SU-DHL-6 (cell line): Measurements from ENCODE around the gene SAP25.
"Not testable (repeated sequence)": the region's sequence is repeated elsewhere in the genome, so short reads cannot be mapped to it uniquely, and the experiment has no call there.

Experiments used
- H2AFZ ChIP-seq: fragments of 200-600 bp; sonication (generic); 2 replicates; pipeline ENCODE4 v1.6.1; 2014; ENCODE audit warnings: low read depth, mild to moderate bottlenecking, moderate library complexity, mixed read lengths, antibody characterized with exemption, low read length; ENCODE audit not compliant: severe bottlenecking
- H3F3A ChIP-seq: fragments of 200-600 bp; shearing (Covaris generic); 2 replicates; pipeline ENCODE4 v1.6.0; 2016; ENCODE audit warnings: antibody characterized with exemption, mild to moderate bottlenecking; ENCODE audit not compliant: insufficient read depth
- H3K27ac ChIP-seq: fragments of 200-600 bp; sonication (generic); 2 replicates; pipeline ENCODE4 v1.5.1; 2016; ENCODE audit warnings: low read depth, mild to moderate bottlenecking, low read length, moderate library complexity, mixed read lengths
- H3K27me3 ChIP-seq: fragments of 200-600 bp; sonication (generic), shearing (Covaris generic); 2 replicates; pipeline ENCODE4 v1.6.0; 2014; ENCODE audit warnings: mild to moderate bottlenecking, low read length
- H3K36me3 ChIP-seq: fragments of 200-600 bp; sonication (generic); 2 replicates; pipeline ENCODE4 v1.6.1; 2014; ENCODE audit warnings: mild to moderate bottlenecking, low read length, mixed read lengths
- H3K4me2 ChIP-seq: fragments of 300-600, 200-600 bp; shearing (Covaris generic), sonication (generic); 2 replicates; pipeline ENCODE4 v1.6.0; 2014; ENCODE audit warnings: low read length, low read depth, mild to moderate bottlenecking; ENCODE audit not compliant: poor library complexity, severe bottlenecking
- H3K4me3 ChIP-seq: fragments of 200-600 bp; sonication (generic); 2 replicates; pipeline ENCODE4 v1.5.1; 2014; ENCODE audit warnings: antibody characterized with exemption, low read length, mild to moderate bottlenecking, mixed read lengths; ENCODE audit not compliant: insufficient read depth, poor library complexity, severe bottlenecking
- H3K79me2 ChIP-seq: fragments of 200-600 bp; sonication (generic); 2 replicates; pipeline ENCODE4 v1.6.1; 2014; ENCODE audit warnings: mild to moderate bottlenecking, low read length, moderate library complexity; ENCODE audit not compliant: insufficient read depth
- H3K9ac ChIP-seq: fragments of 200-600 bp; sonication (generic); 2 replicates; pipeline ENCODE4 v1.7.0; 2014; ENCODE audit warnings: mild to moderate bottlenecking, low read length
- H3K9me2 ChIP-seq: fragments of 200-600 bp; sonication (generic); replicated peaks from 2 replicates; pipeline ENCODE4 v1.6.1; 2014; ENCODE audit warnings: low read length; ENCODE audit not compliant: insufficient read depth
- H3K9me3 ChIP-seq: fragments of 200-600 bp; sonication (generic); 2 replicates; pipeline ENCODE4 v1.6.1; 2014; ENCODE audit warnings: low read length, mixed read lengths; ENCODE audit not compliant: insufficient read depth
- H4K20me1 ChIP-seq: fragments of 200-600 bp; sonication (generic); 2 replicates; pipeline ENCODE4 v1.6.1; 2014; ENCODE audit warnings: low read depth, mild to moderate bottlenecking, antibody characterized with exemption, low read length, moderate library complexity, mixed read lengths
- CTCF ChIP-seq: fragments of 200-600 bp; sonication (generic); IDR thresholded peaks from one replicate; pipeline ENCODE4 v1.5.1; 2017; ENCODE audit warnings: antibody characterized with exemption, mild to moderate bottlenecking, low read length, moderate library complexity; ENCODE audit not compliant: insufficient read depth, poor library complexity, severe bottlenecking
- EZH2phosphoT487 ChIP-seq: fragments of 200-600 bp; sonication (generic), shearing (Covaris generic); conservative IDR thresholded peaks from 2 replicates; pipeline ENCODE4 v1.6.1; 2018; ENCODE audit warnings: mild to moderate bottlenecking, antibody characterized with exemption, low read length, moderate library complexity, mixed read lengths

The SAP25 gene

DNA sequence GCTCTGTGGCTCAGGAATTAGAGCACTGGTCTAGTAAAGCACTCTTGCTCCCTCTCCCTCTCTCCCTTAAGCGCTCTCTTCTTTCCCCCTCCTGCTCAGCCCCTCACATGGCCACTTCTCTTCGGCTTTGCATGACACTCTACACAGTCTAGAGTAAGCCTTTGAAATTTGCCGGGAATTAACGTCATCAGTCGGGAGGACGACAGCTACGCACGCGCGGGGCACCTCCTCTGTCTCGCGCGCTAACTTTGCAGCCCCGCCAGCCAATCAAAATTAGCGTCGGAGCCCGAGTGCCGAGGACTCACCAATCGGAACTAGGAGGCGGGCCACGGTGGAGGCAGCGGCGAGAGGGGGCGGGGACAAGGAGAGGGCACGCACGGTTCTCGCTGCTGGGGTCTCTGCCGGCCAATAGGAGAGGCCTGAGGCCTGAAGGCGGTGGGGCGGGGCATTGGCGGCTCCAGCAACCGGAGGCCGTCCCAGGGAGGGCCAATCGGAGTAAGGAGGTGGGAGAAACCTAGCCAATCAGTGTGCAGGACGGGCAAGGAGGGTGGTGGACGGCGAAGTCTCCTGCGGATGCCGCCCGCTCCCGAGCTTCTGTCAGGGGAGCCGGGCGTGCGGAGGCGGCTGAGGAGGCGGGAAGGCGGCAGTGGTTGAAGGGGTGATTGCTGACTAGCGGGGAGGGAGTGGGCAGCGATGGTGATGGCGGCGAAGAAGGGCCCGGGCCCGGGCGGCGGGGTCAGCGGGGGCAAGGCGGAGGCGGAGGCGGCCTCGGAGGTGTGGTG lies 34.9 kb downstream of the SAP25 start, which contains the start of gene AGFG2:
AGFG2 (plus strand) TSS at position 550 of the 782 bp plus-strand sequence; CDS start at position 694, 144 bp downstream.
- Histone ChIP-seq H2AFZ (peak within 1 kb of the TSS; percentile 97), H3F3A (no peaks in the 10 kb centered on the region), H3K9ac (peak within 1 kb of the TSS; percentile 75), H3K9me2 (no peaks in the 10 kb centered on the region), H3K27ac (0 out of 2 replicates have a peak within 1 kb of the TSS, but pooled peaks have one; percentile 16), H3K4me3 (peak within 1 kb of the TSS; percentile 75), H3K79me2 (no peaks in the 10 kb centered on the region), H3K9me3 (no peaks in the 10 kb centered on the region), H3K36me3 (no peaks in the 10 kb centered on the region), H3K4me2 (peak within 1 kb of the TSS; percentile 93), H3K27me3 (no peaks in the 10 kb centered on the region), H4K20me1 (no peaks in the 10 kb centered on the region)
- TF ChIP-seq EZH2phosphoT487 (no peak), CTCF (no peak)

GRCh38 chr7:100538348-100538653 lies 35.4 kb downstream of the SAP25 start:
- Histone ChIP-seq H3K9me3 (no peaks in the 10 kb centered on the region), H3K9me2 (no peaks in the 10 kb centered on the region), H3K79me2 (no peaks in the 10 kb centered on the region), H3K4me2 (peak overlapping the region; percentile 93), H4K20me1 (no peaks in the 10 kb centered on the region), H3K27me3 (no peaks in the 10 kb centered on the region), H3K36me3 (no peaks in the 10 kb centered on the region), H2AFZ (peak overlapping the region; percentile 97), H3F3A (no peaks in the 10 kb centered on the region), H3K27ac (0 out of 2 replicates have a peak overlapping the region, but pooled peaks have one; percentile 16), H3K4me3 (peak overlapping the region; percentile 58), H3K9ac (peak overlapping the region; percentile 60)
- TF ChIP-seq CTCF (no peak), EZH2phosphoT487 (no peak)

DNA sequence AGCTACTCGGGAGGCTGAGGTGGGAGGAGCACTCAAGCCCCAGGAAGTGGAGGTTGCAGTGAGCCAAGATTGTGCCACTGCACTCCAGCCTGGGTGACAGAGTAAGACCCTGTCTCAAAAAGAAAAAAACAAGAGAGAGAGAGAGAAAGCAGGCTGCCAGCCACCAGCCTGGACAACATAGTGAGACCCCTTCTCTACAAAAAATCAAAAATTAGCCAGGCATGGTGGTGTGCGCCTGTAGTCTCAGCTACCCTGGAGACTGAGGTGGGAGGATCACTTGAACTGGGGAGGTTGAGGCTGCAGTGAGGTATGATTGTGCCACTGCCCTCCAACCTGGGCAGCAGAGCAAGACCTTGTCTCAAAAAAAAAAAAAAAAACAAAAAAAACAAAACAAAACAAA lies 37.0 kb downstream of the SAP25 start:
- H3K9me2 ChIP-seq, H3F3A ChIP-seq, H3K4me3 ChIP-seq, H3K36me3 ChIP-seq, H3K27me3 ChIP-seq, H2AFZ ChIP-seq, H4K20me1 ChIP-seq, H3K4me2 ChIP-seq, H3K27ac ChIP-seq, H3K9me3 ChIP-seq, H3K9ac ChIP-seq, H3K79me2 ChIP-seq: not testable (repeated sequence)

DNA sequence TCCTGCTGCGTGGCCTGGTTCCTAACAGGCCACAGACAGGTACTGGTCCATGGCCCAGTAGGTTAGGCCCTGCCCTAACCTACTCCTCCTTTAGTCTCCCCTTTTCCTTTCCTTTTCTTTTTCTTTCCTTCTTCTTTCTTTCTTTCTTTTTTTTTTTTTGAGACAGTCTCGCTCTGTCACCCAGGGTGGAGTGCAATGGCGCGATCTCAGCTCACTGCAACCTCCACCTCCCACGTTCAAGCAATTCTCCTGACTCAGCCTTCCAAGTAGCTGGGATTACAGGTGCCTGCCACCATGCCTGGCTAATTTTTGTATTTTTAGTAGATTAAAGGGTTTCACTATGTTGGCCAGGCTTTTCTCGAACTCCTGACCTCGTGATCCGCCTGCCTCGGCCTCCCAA lies 37.7 kb downstream of the SAP25 start:
- not testable (repeated sequence) for H3K9ac ChIP-seq

More for the DNA sequence above, 37.7 kb downstream of the SAP25 start:
- H3K36me3 ChIP-seq, H3K27me3 ChIP-seq, H3K9me2 ChIP-seq, H4K20me1 ChIP-seq, H3K79me2 ChIP-seq, H3K9me3 ChIP-seq, H2AFZ ChIP-seq, H3F3A ChIP-seq, H3K4me3 ChIP-seq, H3K27ac ChIP-seq, H3K4me2 ChIP-seq: not testable (repeated sequence)
